Spleen (tissue), 7 donors: Measurements from ENCODE around the gene WWP2.

Source experiments
- CTCF ChIP-seq, 11 experiments: fragments of 200-600 bp in 7 of 11; fragments of 450-650 bp in 4 of 11; sonication (generic) in 4 of 11; IDR thresholded peaks in 8 of 11; conservative IDR thresholded peaks in 3 of 11; 1 replicate in 7 of 11; 2 replicates in 4 of 11; pipeline versions ENCODE4 v1.4.0 to v1.8.0; 2016 to 2021; ENCODE audit warnings: antibody characterized with exemption in 11 of 11, inconsistent platforms in 4 of 11, mild to moderate bottlenecking in 1 of 11
- POLR2A ChIP-seq, 3 donors: fragments of 450-650 bp; IDR thresholded peaks; one replicate each; pipeline ENCODE4 v1.5.1; 2017; ENCODE audit warnings: antibody characterized with exemption in 3 of 3, mild to moderate bottlenecking in 1 of 3
- POLR2AphosphoS5 ChIP-seq, 3 donors: sonication (generic); formaldehyde crosslinking; IDR thresholded peaks; one replicate each; pipeline ENCODE4 v1.5.1; 2017; ENCODE audit warnings: antibody characterized with exemption in 3 of 3
- donor health status: DM: no; HTN: no; CAD: no; lungs with moderate emphysema.
- donor health status: DM: no; HTN: no; CAD: no.
- donor health status: DM: no; HTN: no; CAD: no.

DNA sequence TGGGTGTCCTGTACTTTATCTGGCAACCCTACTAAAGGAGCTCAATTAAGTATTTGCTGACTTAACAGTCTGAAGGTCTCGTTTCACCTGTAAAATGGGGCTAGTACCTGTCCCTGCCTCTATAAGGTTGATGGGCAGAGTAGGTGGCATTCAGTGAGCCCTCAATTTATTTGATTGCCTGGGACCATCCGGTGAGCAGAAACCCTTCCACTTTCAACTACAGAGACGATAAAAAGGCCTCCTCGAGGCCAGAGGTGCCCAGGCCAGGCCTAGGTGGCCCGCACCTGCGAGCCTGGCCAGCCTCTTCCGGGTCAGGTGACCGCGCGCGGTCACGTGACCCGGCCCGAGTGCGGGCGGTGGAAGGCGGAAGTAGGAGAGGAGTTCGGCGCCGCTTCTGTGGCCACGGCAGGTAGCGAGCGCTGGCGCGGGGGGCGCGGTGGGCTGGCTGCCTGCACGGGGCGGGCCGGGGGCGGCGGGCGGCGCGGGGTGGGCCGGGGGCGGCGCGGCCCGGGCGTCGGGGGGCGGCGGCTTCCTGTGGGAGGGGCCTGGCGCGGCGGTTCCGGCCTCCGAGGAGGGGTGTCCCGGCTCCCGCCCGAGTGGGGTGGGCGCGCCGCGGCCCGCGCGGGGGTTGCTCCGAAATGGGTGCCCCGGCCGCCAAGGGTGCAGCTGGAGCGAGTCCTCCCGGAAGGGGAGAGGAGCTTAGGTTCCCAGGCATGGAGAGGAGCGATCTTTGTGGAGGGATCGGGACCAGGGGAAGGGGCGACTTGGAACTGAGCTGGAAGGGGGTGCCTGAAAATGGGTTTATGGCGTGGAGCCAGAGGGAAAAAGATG, at the start of gene WWP2:
- peak in 4 of 11 experiments; percentile 5 to 10 (median 9) for TF ChIP-seq CTCF (IDR thresholded peaks at IDR 0.05 in 8 of 11, conservative IDR thresholded peaks at IDR 0.05 in 3 of 11)
- TF ChIP-seq POLR2AphosphoS5 (IDR thresholded peaks at IDR 0.05): peak; percentile 91 to 94 (median 93)
- peak; percentile 47 to 84 (median 64) for TF ChIP-seq POLR2A (IDR thresholded peaks at IDR 0.05)
